ENCODE results near the gene ATXN7L1. TPM values are rescaled to one million over a fixed set of nuclear protein-coding genes. Genes with fewer than 3 reads are reported as not detected.

Gene ATXN7L1
- polyA plus RNA-seq, 1 donor from 2014 or later = 17.8 TPM

DNA sequence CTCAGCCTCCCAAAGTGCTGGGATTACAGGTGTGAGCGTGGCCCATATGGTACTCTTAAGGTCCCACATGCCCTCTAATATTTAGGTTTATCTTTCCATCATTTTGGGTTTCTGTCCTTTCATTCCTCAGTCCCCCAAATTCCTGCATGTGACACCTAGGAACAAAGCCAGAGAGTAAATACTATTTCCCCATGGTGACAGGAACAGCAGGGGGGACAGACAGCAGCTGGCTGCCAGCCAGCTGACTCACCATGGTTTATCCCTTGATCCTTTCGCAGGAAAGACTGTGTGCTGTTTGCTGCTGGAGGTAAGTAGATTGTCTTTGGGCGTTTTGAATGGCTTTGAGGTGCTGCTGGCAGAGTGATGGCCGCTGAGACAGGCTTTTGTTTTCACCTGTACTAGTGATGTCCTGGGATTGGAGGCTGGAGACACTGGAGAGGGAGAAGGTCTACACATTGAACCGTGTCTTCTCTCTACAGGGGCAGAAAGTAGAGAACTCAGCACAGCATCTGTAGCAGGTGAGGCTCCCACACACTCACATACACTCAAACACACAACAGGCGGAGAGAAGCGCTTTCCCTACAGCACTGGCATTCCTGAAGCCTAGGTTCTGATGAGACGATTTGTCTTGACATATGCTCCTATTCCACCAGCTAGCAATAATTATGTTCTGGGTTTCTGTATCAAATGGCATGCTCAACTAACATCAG, 211.4 kb downstream of the ATXN7L1 start:
- Mint-ChIP-seq H3K4me3 (no peak overlapping the region), H3K27me3 (no peaks in the 10 kb centered on the region), H3K36me3 (peaks cover 17% of the 10 kb centered on the region), H3K27ac (peak overlapping the region in 1 of 3 donors; percentile 78), H3K9me3 (no peaks in the 10 kb centered on the region), H3K4me1 (peaks cover 3 to 8% (median 5%) of the 10 kb centered on the region in 3 donors)

DNA sequence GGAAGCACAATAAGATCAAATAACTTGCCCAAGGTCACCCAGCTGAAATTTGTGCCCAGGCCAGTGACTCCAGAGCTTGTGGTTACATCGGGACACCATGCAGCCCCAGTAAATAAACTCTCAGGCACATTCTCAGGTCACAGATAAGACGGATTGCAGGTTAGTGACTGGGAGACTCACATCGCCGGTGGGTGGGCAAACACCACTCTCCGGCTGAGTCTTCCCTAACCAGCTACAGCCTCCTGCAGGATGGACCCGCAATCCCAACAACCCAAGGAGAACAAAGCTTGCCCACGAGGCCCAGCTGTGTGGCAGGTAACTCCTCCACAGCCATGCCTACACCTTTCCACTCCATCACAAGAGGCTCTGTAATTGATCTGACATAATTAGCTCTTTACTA, 213.4 kb downstream of the ATXN7L1 start:
- Mint-ChIP-seq H3K27ac (no peak overlapping the region), H3K4me3 (no peak overlapping the region), H3K4me1 (peaks cover 5 to 13% (median 8%) of the 10 kb centered on the region in 3 donors), H3K27me3 (no peaks in the 10 kb centered on the region), H3K36me3 (peaks cover 25% of the 10 kb centered on the region), H3K9me3 (no peaks in the 10 kb centered on the region)

DNA sequence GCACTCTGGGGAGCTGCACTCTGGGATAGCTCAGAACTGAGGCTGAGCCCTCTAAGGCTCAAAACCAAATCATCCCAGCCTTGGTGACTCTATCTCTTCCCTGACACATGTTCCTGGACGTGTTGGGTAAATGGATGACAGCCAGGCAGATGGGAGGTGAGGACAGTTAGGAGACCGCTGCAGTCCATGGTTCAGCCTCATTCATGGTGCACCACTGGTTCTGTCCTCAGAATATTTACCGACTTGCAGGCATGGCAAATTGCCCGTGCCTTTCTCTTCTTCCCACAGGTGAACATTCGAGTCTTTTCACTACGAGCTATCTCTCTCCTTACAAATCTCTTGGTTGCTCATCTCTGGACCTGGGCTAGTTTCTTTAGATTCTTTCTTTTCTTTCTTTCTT, 214.8 kb downstream of the ATXN7L1 start:
- Mint-ChIP-seq H3K27me3 (no peaks in the 10 kb centered on the region), H3K27ac (no peak overlapping the region)

DNA sequence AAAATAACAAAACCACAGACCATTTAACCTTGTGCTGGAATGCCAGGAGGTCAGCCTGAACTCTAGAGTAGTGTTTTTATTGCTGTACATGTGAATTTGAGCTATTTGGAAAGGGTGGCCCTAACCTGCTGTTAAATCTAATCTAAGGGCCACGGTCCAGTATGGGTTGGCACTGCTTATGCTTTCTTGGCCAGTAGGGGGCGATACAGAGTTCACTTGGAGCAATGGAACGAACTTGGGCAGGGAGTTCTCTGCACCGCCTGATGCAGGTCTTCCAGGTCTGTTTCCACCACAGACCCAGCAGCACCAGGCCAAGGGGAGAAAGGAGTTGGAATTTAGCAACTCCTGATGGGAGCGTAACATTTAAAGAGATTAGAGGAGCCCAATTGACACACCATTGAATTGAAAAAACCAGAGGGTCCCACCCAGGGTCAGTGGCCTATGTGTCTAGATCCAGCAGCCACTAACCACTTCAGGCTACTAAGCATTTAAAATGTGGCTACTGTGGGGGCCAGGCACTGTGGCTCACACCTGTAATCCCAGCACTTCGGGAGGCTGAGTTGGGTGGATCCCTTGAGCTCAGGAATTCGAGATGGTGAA, 219.4 kb downstream of the ATXN7L1 start:
- Mint-ChIP-seq H3K36me3 (peaks cover 24% of the 10 kb centered on the region), H3K27me3 (no peaks in the 10 kb centered on the region), H3K27ac (peak overlapping the region in 1 of 3 donors; percentile 2), H3K9me3 (no peaks in the 10 kb centered on the region), H3K4me1 (peaks cover 4 to 14% (median 11%) of the 10 kb centered on the region in 3 donors), H3K4me3 (no peak overlapping the region)

More for the DNA sequence above, 214.8 kb downstream of the ATXN7L1 start:
- H3K36me3 Mint-ChIP-seq = peaks cover 28% of the 10 kb centered on the region
- H3K4me3 Mint-ChIP-seq = no peak overlapping the region
- H3K9me3 Mint-ChIP-seq = no peaks in the 10 kb centered on the region
- H3K4me1 Mint-ChIP-seq = peaks cover 6 to 14% (median 9%) of the 10 kb centered on the region in 3 donors

DNA sequence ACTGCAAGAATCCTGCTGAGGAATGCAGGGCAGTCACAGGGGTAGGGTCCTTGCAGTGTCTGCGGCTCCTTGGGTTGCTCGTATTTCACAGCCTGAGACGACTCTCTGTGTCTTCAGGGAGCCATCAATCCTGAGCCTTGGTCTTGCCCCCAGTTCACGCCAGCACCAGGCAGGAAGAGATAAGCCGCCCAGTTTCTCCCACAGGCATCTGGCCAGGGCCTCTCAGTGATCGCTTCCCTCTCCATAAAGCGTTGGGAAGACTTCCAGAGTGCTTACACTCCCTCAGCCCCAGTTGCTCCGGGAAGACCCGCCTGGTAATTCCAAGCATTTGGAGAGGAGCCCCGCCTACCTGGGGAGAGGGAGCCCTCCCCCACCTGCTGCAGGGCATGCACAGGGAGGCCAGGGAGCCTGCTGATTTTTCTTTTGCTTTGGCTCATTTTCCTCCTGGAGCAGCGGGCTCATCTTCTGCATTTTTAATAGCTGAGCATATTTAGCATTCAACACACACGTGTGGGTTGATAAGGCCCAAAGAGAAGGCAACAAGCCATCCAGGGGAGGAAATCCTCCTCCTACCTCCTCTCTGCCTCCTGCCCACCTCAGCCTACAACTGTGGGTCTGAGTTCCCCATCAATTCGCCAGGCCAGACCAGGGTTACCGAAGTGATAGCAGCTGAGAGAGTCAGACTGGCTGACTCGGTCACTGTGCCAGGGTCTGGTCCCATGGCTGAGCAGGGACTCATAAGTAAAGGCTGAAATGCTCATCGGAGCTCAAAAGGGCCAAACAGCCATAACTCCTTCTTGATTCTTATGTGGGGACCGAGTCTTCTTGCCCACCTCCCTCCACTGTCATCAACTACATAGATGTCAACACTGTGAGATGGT, 220.7 kb downstream of the ATXN7L1 start:
- H3K27me3 Mint-ChIP-seq = no peaks in the 10 kb centered on the region
- H3K36me3 Mint-ChIP-seq = peaks cover 16% of the 10 kb centered on the region
- peaks cover 4 to 14% (median 13%) of the 10 kb centered on the region in 3 donors for H3K4me1 Mint-ChIP-seq
- no peaks in the 10 kb centered on the region for H3K9me3 Mint-ChIP-seq
- no peak overlapping the region for H3K4me3 Mint-ChIP-seq
- H3K27ac Mint-ChIP-seq = no peak overlapping the region

DNA sequence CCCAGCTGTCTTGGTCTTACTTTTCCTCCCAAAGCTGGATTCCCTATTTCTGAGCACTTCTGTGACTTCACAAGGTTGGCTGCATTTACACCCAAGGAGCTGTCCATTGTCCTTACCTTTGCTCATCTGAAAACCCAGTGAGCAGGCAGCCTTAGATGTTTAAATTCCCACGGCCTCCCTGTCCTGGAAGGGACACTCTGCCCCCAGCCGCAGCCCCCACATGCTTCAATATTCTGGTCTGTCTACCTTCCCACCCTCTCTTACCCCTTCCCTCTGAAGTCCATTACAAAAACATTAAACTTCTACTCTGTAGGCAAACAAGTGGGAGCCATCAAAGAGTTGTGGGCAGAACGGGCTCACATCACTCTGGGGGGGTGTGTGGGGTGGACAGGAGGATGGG, 221.3 kb downstream of the ATXN7L1 start:
- Mint-ChIP-seq H3K4me3 (no peak overlapping the region), H3K36me3 (peaks cover 15% of the 10 kb centered on the region), H3K27me3 (no peaks in the 10 kb centered on the region), H3K9me3 (no peaks in the 10 kb centered on the region), H3K4me1 (peaks cover 4 to 12% (median 11%) of the 10 kb centered on the region in 3 donors), H3K27ac (no peak overlapping the region)

DNA sequence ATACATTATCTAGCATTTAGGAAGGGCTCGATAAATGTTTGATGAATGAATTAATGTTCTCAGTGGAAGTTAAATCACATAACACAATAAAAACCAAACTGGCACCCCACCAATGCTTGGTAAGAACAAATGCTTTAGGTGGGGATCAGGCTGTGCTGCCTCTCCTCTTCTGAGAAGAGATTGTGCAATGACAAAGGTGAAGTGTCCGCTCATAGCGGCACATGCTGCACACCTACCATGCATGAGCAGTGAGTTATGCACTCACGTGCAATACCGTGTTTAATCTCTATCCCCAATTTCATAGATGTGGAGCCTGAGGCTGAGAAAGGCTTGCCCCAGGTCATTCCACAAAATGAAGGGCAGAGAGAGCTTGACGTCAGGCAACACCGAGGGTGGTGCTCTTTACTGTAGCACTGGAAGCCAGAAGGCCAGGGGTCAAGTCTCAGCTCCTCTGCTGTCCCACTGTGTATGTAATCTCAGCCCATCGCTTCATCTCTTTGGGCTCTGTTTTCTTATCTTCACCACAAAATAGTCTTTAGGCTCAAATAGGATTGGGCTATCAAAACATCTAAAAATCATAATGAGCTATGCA, 222.2 kb downstream of the ATXN7L1 start:
- Mint-ChIP-seq H3K27me3 (no peaks in the 10 kb centered on the region), H3K27ac (peak overlapping the region in 1 of 3 donors; percentile 76), H3K4me3 (no peak overlapping the region), H3K4me1 (peaks cover 3 to 8% (median 4%) of the 10 kb centered on the region in 3 donors), H3K36me3 (peaks cover 8% of the 10 kb centered on the region), H3K9me3 (no peaks in the 10 kb centered on the region)

DNA sequence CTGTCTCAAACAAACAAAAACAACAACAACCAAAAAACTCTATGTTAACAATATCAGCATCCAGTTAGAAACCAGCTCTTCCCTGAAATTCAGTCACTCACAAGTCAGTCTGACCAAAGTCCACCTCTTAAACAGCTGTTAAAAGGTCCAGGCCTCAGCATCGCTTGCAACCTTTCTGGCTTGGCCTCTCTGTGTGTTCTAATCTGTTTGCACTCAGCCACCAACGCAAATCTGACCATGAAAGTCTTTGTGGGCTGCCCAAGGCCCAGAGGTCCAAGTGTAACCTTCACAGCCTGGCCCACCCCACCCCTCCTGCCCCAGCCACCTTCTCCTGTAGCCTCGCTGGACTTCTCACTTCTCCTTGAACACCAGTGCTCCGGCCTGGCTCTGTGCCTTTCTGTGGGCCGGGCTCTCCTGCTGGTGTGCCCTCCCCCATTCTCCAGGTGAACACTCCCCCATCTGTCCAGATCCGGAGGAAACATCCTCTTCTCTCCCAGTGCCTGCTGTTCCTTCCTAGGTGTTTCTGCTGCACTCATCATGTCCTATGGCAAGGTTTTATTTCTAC, 222.9 kb downstream of the ATXN7L1 start:
- Mint-ChIP-seq H3K36me3 (peaks cover 6% of the 10 kb centered on the region), H3K27ac (no peak overlapping the region), H3K9me3 (no peaks in the 10 kb centered on the region), H3K27me3 (no peaks in the 10 kb centered on the region), H3K4me1 (peaks cover 3 to 8% (median 4%) of the 10 kb centered on the region in 3 donors), H3K4me3 (no peak overlapping the region)

DNA sequence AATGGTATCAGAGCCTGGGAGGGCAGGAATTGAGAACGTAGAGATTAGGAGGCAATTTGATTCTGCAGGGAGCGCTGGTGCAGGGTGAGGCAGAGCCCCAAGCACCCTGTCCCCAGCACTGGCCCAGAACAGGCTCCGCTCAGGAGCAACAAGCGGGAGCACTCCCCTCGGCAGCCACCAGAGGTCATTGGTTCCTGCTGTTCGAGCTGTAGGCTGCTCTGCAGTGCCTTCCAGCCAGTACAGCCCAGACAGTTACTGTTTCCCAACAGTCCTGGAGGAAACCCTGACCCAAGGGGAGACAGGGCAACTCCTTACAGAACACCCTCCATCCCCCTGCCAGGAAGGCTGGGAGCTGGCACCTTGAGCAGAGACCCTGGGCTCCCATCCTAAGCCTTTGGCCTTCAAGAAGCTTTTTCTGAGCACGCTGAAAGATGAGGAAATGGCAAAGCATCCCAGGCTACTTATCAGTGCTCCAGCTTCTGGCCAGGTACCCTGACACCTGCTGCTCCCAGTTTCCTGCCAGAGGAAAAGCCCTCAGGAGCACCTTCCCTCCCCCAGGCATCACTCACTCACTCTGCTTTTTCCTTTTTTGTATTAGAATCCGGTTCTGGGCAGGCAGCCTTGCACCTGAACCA, 223.9 kb downstream of the ATXN7L1 start:
- H3K9me3 Mint-ChIP-seq = no peaks in the 10 kb centered on the region
- no peak overlapping the region for H3K4me3 Mint-ChIP-seq
- H3K4me1 Mint-ChIP-seq = peaks cover 3 to 6% (median 4%) of the 10 kb centered on the region in 3 donors
- no peak overlapping the region for H3K27ac Mint-ChIP-seq
- peaks cover 6% of the 10 kb centered on the region for H3K36me3 Mint-ChIP-seq
- no peaks in the 10 kb centered on the region for H3K27me3 Mint-ChIP-seq

DNA sequence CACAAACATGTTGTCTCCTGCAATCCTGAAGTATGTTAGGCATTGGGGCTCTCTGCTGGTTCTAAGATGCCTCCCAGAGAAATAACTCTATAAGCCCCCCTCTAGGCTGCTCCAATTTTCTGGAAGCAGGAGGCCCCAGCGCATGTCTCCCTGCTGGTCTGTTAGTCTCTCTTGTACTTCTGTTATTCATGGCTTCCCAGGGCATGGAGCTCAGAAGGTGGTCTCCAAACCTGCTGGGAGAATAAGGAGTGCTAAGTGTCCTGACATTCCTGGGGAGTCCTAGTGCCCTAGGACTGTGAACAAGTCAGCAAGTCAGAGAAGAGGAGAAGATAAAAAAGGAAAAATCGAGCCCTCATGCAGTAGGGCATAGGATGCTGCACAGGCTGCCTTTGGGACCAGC, 224.6 kb downstream of the ATXN7L1 start:
- peaks cover 4% of the 10 kb centered on the region for H3K36me3 Mint-ChIP-seq
- H3K4me3 Mint-ChIP-seq = no peak overlapping the region
- no peak overlapping the region for H3K27ac Mint-ChIP-seq
- peaks cover under 1 to 4% (median 3%) of the 10 kb centered on the region in 3 donors for H3K4me1 Mint-ChIP-seq
- no peaks in the 10 kb centered on the region for H3K27me3 Mint-ChIP-seq
- H3K9me3 Mint-ChIP-seq = no peaks in the 10 kb centered on the region

DNA sequence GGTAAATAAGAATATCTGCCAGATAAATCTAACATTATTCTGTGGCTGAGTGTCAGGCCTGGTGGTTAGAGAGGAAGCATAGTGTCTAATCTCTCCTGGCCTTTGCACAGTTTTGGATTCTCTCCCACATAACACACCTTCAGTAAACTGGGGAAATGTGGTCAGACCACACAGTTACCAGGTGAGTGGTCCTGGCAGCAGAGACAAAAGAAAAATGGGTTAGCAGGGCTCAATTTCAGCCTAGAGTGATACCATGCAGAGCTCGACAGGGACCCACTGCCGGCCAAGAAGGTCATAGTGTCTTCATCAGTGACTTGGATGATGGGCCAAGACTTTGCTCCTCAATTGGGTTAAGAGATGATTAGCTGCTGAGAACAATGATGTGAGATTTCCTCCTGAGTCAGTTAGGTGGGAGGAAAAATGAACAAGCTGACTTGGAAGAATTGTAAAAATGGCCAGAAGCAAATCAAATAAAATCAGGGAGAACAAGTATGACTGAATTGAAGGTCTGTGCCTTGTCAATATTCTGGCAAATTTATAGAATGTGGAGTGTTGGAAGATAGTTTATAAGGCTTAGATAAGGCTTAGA, 225.9 kb downstream of the ATXN7L1 start:
- no peaks in the 10 kb centered on the region for H3K27me3 Mint-ChIP-seq
- H3K36me3 Mint-ChIP-seq = peaks cover 4% of the 10 kb centered on the region
- H3K27ac Mint-ChIP-seq = no peak overlapping the region
- H3K4me1 Mint-ChIP-seq = peaks cover 0 to 4% (median 3%) of the 10 kb centered on the region in 3 donors
- H3K9me3 Mint-ChIP-seq = no peaks in the 10 kb centered on the region
- H3K4me3 Mint-ChIP-seq = no peak overlapping the region

DNA sequence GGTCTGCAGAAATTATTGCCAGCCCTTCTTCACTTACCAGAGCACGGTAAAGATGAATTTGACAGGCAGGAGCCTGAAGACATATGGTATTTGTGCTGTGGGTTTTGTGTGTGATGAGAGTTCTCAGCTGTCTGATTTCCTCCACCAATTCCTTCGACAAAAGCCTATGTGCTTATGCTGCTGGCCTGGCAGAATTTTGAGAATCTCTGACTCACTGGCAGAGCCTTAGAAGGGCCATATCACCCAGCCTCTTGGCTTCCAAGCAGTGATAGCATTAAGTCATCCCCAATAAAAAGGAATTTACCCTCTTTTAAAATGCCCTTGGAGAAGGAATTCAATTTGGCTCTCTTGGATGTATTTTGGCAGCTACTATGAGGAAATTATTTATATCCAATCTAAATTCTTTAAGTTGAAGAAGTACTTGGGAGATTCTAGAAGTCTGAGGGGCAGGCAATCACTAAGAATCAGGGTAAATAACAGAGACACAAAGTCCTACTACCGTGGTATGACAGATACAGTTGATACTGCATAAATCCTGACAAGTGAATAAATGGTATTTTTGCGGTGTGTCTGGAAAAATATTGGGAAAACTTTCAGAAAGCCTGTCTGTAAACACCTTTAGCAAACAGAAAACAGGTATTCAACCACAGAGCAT, 226.5 kb downstream of the ATXN7L1 start:
- Mint-ChIP-seq H3K36me3 (peaks cover 4% of the 10 kb centered on the region), H3K27me3 (no peaks in the 10 kb centered on the region), H3K4me1 (peaks cover under 1 to 4% (median 3%) of the 10 kb centered on the region in 3 donors), H3K9me3 (no peaks in the 10 kb centered on the region), H3K4me3 (no peak overlapping the region), H3K27ac (no peak overlapping the region)

DNA sequence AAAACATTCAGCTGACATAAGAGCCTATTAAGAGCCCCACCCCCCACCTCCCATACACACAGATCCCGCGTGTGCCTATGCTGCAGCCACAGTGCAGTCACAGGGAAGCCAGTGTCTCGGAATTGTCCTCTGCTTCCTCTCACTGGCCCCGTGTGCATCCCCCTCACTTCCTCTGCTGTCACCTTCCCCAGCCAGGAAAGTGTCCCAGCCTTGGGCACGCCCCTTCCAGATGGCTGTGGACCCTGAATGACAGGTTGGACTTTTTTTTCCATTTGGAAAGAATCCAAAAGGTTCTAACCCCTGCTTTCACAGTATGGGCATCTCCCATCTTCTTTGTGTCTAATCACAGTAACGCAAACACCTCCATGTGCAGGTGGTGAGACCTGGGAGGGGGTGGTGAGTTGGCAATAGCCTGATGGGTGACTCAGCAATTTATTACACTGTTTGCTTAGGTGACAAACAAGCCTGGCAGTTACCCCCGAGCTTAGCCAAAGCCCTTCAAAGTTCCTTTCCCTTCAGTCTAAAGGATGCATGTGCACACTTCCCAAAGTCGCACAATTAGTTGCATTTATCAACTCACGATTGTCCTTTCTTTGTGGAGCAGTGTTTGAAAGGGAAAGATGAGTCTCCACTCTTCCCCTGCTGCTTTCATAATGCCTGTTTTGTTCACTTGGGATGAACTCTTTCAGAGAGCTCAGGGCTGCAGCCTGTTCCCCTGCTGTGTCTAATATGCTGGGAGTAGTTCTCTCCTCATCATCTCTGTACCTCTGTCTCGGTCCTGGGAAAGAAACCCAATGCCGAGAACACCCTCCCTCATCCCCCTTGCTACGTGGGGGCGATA, 227.6 kb downstream of the ATXN7L1 start:
- Mint-ChIP-seq H3K36me3 (peaks cover 2% of the 10 kb centered on the region), H3K4me3 (no peak overlapping the region), H3K27me3 (no peaks in the 10 kb centered on the region), H3K27ac (no peak overlapping the region), H3K9me3 (no peaks in the 10 kb centered on the region), H3K4me1 (peaks cover 3% of the 10 kb centered on the region in 3 donors)

Data from IgD-negative memory B cell (primary cell).